BE2C (cell line): ENCODE results near the gene QTRT2.

ENCODE experiments used
- DNase-seq: peaks from one replicate; pipeline ENCODE4 v3.0.0-alpha.2; 2020
- H3K27me3 ChIP-seq: fragments of 250-450 bp; sonication (Bioruptor Pico); 2 replicates; pipeline ENCODE4 v1.5.1; 2020; ENCODE audit warnings: mild to moderate bottlenecking
- H3K36me3 ChIP-seq: fragments of 250-450 bp; sonication (Bioruptor Pico); 2 replicates; pipeline ENCODE4 v1.5.1; 2020; ENCODE audit warnings: mild to moderate bottlenecking
- H3K4me1 ChIP-seq: fragments of 250-450 bp; sonication (Bioruptor Pico); 2 replicates; pipeline ENCODE4 v1.5.1; 2020
- H3K4me3 ChIP-seq: 2 replicates; pipeline ENCODE4 v1.5.1; 2011; ENCODE audit warnings: low read depth, low read length
- H3K9me3 ChIP-seq: fragments of 250-450 bp; sonication (Bioruptor Pico); 2 replicates; pipeline ENCODE4 v1.5.1; 2020
- TF ChIP-seq, protein P1 (sequence below): IDR thresholded peaks from 2 replicates; pipeline ENCODE4 v1.5.1; 2012; ENCODE audit warnings: mild to moderate bottlenecking, low read depth, low read length

The QTRT2 gene

DNA sequence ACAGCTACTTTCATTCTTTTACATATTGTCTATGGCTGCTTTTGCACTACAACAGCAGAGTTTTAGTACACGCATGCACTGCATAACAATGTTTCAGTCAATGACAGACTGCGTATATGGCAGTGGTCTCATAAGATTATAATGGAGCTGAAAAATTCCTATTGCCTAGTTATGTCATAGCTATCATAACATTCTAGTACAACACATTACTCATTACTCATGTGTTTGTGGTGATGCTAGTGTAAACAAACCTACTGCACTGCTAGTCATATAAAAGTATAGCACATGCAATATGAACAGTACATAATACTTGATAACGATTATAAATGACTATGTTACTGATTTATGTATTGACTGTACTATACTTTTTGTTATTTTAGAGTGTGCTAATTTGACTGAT, 47.9 kb downstream of the QTRT2 start:
- Histone ChIP-seq H3K9me3 (no peaks in the 10 kb centered on the region), H3K27me3 (peaks cover 8% of the 10 kb centered on the region)

DNA sequence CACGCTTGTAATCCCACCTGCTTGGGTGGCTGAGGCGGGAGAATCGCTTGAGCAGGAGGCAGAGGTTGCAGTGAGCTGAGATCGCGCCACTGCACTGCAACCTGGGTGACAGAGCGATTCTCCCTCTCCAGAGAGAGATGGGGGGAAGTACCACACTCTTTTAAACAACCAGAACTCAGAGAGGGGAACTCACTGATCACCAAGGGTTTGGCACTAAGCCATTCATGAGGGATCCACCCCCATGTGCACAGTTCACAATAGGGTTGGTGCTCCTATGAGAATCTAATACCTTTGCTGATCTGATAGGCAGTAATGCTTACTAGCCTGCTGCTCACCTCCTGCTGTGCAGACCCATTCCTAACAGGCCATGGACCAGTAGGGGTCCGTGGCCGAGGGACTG, 51.6 kb downstream of the QTRT2 start:
- TF ChIP-seq, protein P1, sequence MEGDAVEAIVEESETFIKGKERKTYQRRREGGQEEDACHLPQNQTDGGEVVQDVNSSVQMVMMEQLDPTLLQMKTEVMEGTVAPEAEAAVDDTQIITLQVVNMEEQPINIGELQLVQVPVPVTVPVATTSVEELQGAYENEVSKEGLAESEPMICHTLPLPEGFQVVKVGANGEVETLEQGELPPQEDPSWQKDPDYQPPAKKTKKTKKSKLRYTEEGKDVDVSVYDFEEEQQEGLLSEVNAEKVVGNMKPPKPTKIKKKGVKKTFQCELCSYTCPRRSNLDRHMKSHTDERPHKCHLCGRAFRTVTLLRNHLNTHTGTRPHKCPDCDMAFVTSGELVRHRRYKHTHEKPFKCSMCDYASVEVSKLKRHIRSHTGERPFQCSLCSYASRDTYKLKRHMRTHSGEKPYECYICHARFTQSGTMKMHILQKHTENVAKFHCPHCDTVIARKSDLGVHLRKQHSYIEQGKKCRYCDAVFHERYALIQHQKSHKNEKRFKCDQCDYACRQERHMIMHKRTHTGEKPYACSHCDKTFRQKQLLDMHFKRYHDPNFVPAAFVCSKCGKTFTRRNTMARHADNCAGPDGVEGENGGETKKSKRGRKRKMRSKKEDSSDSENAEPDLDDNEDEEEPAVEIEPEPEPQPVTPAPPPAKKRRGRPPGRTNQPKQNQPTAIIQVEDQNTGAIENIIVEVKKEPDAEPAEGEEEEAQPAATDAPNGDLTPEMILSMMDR = no peak
- DNase-seq = no peak
- H3K27me3 ChIP-seq = peaks cover 21% of the 10 kb centered on the region

More for the DNA sequence above, 47.9 kb downstream of the QTRT2 start:
- no peaks in the 10 kb centered on the region for H3K4me1 ChIP-seq
- DNase-seq = no peak
- H3K36me3 ChIP-seq = no peaks in the 10 kb centered on the region
- TF ChIP-seq, protein P1 = no peak
- H3K4me3 ChIP-seq = no peak overlapping the region

DNA sequence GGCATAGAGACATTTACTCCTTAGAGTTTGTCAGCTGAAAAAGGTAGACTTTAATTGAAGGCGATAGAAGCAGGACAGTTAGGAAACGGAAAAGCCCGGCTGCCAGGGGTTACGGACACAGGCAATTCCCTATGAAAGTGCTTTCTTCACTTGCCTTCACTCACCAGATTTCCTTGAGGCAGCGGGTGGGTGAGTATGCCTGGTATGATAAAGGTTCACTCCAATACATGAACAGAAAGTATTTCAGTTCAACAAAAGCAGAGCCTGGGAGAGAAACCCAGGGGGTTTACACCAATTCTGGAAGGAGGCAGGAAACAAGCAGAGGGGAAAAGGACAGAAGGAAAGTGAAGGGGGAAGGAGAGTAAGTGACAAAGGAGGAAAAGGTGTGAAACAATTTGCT, 53.9 kb downstream of the QTRT2 start:
- TF ChIP-seq, protein P1 = no peak
- Histone ChIP-seq H3K4me1 (no peaks in the 10 kb centered on the region), H3K36me3 (no peaks in the 10 kb centered on the region), H3K4me3 (no peak overlapping the region), H3K27me3 (peaks cover 21% of the 10 kb centered on the region), H3K9me3 (no peaks in the 10 kb centered on the region)
- DNase-seq = no peak

More for the DNA sequence above, 51.6 kb downstream of the QTRT2 start:
- no peak overlapping the region for H3K4me3 ChIP-seq
- H3K4me1 ChIP-seq = no peaks in the 10 kb centered on the region
- no peaks in the 10 kb centered on the region for H3K9me3 ChIP-seq
- H3K36me3 ChIP-seq = no peaks in the 10 kb centered on the region

DNA sequence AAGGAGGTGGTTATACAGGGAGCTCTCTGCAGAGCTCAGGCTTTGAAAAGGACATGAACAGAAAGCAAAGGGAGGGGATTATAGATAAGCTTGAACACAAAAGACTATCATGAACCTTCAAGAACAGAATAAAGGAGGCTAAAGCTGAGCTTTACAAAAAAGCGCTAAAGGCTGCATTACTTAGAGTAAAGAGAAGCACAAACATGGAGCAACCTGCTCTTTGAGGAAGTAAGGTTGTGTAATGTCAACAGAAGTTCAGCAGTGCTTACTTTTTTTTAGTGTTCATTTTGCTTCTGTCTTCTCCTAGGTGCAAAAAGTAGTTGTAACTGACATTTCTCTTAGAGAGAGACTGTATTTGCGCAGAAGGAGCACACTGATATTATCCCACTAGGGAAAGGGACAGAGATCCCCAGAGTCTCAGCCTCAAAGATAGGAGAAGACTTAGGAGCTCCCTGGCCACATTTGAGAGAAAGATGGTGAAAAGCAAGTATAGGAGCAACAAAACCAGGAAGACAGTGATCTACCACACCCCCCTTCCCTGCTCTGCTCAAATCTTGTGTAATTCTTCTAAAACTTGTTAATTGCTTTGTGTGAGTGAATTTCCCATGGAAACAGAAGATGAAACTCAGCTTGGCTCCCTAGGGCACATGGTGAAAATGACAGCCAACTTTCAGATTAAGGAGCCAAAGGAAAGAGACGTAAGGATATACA, 54.7 kb downstream of the QTRT2 start:
- H3K27me3 ChIP-seq = peaks cover 17% of the 10 kb centered on the region
- no peaks in the 10 kb centered on the region for H3K4me1 ChIP-seq
- no peak for DNase-seq
- H3K4me3 ChIP-seq = no peak overlapping the region
- TF ChIP-seq, protein P1 = no peak
- H3K36me3 ChIP-seq = no peaks in the 10 kb centered on the region
- H3K9me3 ChIP-seq = no peaks in the 10 kb centered on the region

DNA sequence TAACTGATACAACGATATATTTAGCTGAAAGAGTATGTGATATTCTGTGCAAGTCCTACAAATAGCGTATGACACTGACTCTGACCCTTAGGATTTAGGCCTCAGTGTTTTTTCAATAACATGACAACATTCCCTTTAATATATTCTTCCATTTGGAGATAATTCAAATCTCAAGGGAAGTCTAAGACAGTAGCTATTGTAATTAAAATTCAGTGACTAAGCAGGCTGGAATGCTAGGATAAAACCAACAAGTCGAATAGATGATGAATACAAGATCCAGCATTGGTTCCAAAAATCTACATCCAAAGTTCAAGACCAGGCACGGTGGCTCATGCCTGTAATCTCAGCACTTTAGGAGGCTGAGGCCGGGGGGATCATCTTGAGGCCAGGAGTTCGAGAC, 56.2 kb downstream of the QTRT2 start:
- Histone ChIP-seq H3K36me3 (no peaks in the 10 kb centered on the region), H3K27me3 (peaks cover 17% of the 10 kb centered on the region), H3K4me3 (no peak overlapping the region), H3K9me3 (no peaks in the 10 kb centered on the region), H3K4me1 (no peaks in the 10 kb centered on the region)
- DNase-seq = no peak
- TF ChIP-seq, protein P1 = no peak

DNA sequence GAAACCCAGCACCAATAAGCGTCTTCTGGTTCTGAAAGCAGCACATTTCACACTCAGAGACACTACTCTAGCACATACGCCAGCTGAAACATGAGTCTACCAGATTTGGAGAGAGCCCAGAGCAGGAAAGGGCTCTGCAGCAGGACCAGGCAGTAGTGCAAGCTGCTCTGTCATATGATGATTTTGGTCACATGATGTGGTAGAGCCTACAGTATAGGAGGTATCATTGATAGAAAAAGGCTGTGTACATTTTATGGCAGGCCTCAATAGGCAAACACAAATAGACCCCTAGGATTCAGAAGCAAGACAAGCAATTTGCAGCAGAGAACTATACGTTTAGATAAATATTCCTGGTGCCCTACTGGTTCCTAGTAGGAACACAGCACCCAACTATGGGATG, 58.2 kb downstream of the QTRT2 start:
- TF ChIP-seq, protein P1 = no peak
- no peak overlapping the region for H3K4me3 ChIP-seq
- H3K9me3 ChIP-seq = no peaks in the 10 kb centered on the region
- peaks cover 17% of the 10 kb centered on the region for H3K27me3 ChIP-seq
- H3K4me1 ChIP-seq = no peaks in the 10 kb centered on the region
- no peaks in the 10 kb centered on the region for H3K36me3 ChIP-seq
- DNase-seq = no peak
